K562 (cell line): ENCODE data around the gene OR2F1. TPM values are rescaled to one million over a fixed set of nuclear protein-coding genes. Genes with fewer than 3 reads are reported as not detected.

Experiments
- ATAC-seq: fragments of 200-7000 bp; cut with Tn5 transposase; 3 replicates; pipeline ENCODE4 v1.9.1; 2020; ENCODE audit warnings: moderate library complexity
- BruUV-seq: library from RNA; stranded (reverse); fragments of 400-500 nt; replicated peaks from 2 replicates; lab custom pipeline; 2021; lab: Mats Ljungman, UMichigan
- CTCF ChIA-PET: fragments of 300-600 bp; formaldehyde crosslinking; extraction: SDS; loops from one replicate; lab custom pipeline; 2021; ENCODE audit warnings: low intra/inter-chr PET ratio; lab: Yijun Ruan, JAX
- POLR2A ChIA-PET: fragments of 300-600, 350-650 bp; sonication (Branson Sonifier 250); formaldehyde crosslinking; extraction: SDS; loops from one replicate; lab custom pipeline; 2021; ENCODE audit warnings: antibody characterized with exemption, inconsistent platforms; lab: Yijun Ruan, JAX
- DNase-seq, 4 experiments: peaks; one replicate each; pipeline versions ENCODE4 v3.0.0 to v3.0.0-alpha.2; 2011 to 2018; ENCODE audit warnings: low spot score in 3 of 4, mixed read lengths in 3 of 4; ENCODE audit errors: extremely low read depth in 1 of 4
- FAIRE-seq: peaks from 2 replicates; lab custom pipeline; 2011; peaks lifted over from hg19 to GRCh38; lab: Jason Lieb, UNC
- H2AFZ ChIP-seq: 2 replicates; pipeline ENCODE4 v1.6.0; 2011; ENCODE audit warnings: low read depth, low read length, control low read depth, inconsistent platforms
- H3K27ac ChIP-seq: fragments of 200-600 bp; 3 replicates; pipeline ENCODE4 v1.8.0; 2011; ENCODE audit warnings: low read depth, mild to moderate bottlenecking, control low read depth, inconsistent platforms, low read length, moderate library complexity, mixed read lengths; ENCODE audit errors: extremely low read depth
- H3K27me3 ChIP-seq, 2 experiments: fragments of 300-600 bp in 1 of 2; 2 replicates in 1 of 2; 3 replicates in 1 of 2; pipeline versions ENCODE4 v1.6.0 to v1.8.0; 2011; ENCODE audit warnings: inconsistent platforms in 2 of 2, low read length in 2 of 2, mild to moderate bottlenecking in 1 of 2, mixed read lengths in 1 of 2, moderate library complexity in 1 of 2; ENCODE audit not compliant: control insufficient read depth in 2 of 2, insufficient read depth in 2 of 2
- H3K36me3 ChIP-seq: fragments of 300-600 bp; 3 replicates; pipeline ENCODE4 v1.8.0; 2011; ENCODE audit warnings: mild to moderate bottlenecking, low read length, inconsistent platforms; ENCODE audit not compliant: control insufficient read depth, insufficient read depth
- H3K4me1 ChIP-seq, 2 experiments: fragments of 200-600 bp in 1 of 2; replicated peaks in 1 of 2; 2 replicates in 1 of 2; 3 replicates in 1 of 2; pipeline versions ENCODE4 v1.5.1 to v1.8.0; 2011; ENCODE audit warnings: inconsistent platforms in 2 of 2, low read length in 2 of 2, mild to moderate bottlenecking in 1 of 2, mixed read lengths in 1 of 2, moderate library complexity in 1 of 2; ENCODE audit not compliant: control insufficient read depth in 2 of 2, insufficient read depth in 2 of 2
- H3K4me2 ChIP-seq: 2 replicates; pipeline ENCODE4 v1.6.1; 2011; ENCODE audit warnings: low read length, control low read depth, inconsistent platforms, mixed read lengths; ENCODE audit not compliant: insufficient read depth
- H3K4me3 ChIP-seq: fragments of 200-600 bp; sonication (generic), shearing (Covaris generic); 2 replicates; pipeline ENCODE4 v1.5.1; 2016; ENCODE audit warnings: control low read depth, inconsistent platforms
- H3K79me2 ChIP-seq: fragments of 200-600 bp; 3 replicates; pipeline ENCODE4 v1.8.0; 2011; ENCODE audit warnings: low read length, inconsistent platforms; ENCODE audit not compliant: control insufficient read depth, insufficient read depth
- H3K9ac ChIP-seq, 2 experiments: 2 replicates each; pipeline versions ENCODE4 v1.6.0 to v1.6.1; 2011; ENCODE audit warnings: low read depth in 2 of 2, low read length in 2 of 2, control low read depth in 1 of 2, inconsistent platforms in 1 of 2, mild to moderate bottlenecking in 1 of 2, mixed read lengths in 1 of 2; ENCODE audit not compliant: insufficient read depth in 1 of 2
- H3K9me1 ChIP-seq: one replicate; pipeline ENCODE4 v1.6.0; 2011; ENCODE audit warnings: inconsistent platforms, mild to moderate bottlenecking, low read length, moderate library complexity; ENCODE audit not compliant: control insufficient read depth, insufficient read depth
- H3K9me3 ChIP-seq: replicated peaks from 2 replicates; pipeline ENCODE4 v1.5.1; 2011; ENCODE audit warnings: low read depth, low read length, inconsistent platforms; ENCODE audit not compliant: control insufficient read depth, insufficient read depth
- H4K20me1 ChIP-seq: replicated peaks from 2 replicates; pipeline ENCODE4 v1.6.1; 2011; ENCODE audit warnings: low read length, inconsistent platforms, mixed read lengths; ENCODE audit not compliant: control insufficient read depth, insufficient read depth
- BRF2 ChIP-seq: IDR thresholded peaks from 3 replicates; pipeline ENCODE4 v1.6.1; 2011; ENCODE audit warnings: borderline replicate concordance, mild to moderate bottlenecking; ENCODE audit not compliant: insufficient read length, insufficient read depth
- DPF2 ChIP-seq: fragments of 450-650 bp; IDR thresholded peaks from 2 replicates; pipeline ENCODE4 v1.6.1; 2016
- GATA2 ChIP-seq: sonication (generic); formaldehyde crosslinking; IDR thresholded peaks from 2 replicates; pipeline ENCODE4 v1.4.0; 2020; ENCODE audit warnings: mild to moderate bottlenecking, missing genetic modification reagents
- ILF3 ChIP-seq: fragments of 450-650 bp; IDR thresholded peaks from 2 replicates; pipeline ENCODE4 v1.6.1; 2018; ENCODE audit warnings: antibody characterized with exemption, mild to moderate bottlenecking, moderate library complexity, borderline replicate concordance
- MIER1 ChIP-seq: fragments of 450-650 bp; IDR thresholded peaks from 2 replicates; pipeline ENCODE4 v1.6.1; 2016; ENCODE audit warnings: antibody characterized with exemption, mild to moderate bottlenecking, low read depth
- NBN ChIP-seq: fragments of 450-650 bp; IDR thresholded peaks from 2 replicates; pipeline ENCODE4 v1.6.1; 2016; ENCODE audit warnings: low read depth, mild to moderate bottlenecking
- PPARD ChIP-seq: fragments of 250-450 bp; sonication (Bioruptor Pico); IDR thresholded peaks from 2 replicates; pipeline ENCODE4 v1.8.0; 2022; ENCODE audit warnings: inconsistent platforms, mild to moderate bottlenecking, moderate library complexity
- PTRF ChIP-seq: fragments of 450-650 bp; IDR thresholded peaks from 2 replicates; pipeline ENCODE4 v1.6.1; 2016; ENCODE audit warnings: mild to moderate bottlenecking, missing genetic modification characterization, missing compliant biosample characterization
- PTTG1 ChIP-seq: fragments of 450-650 bp; IDR thresholded peaks from 2 replicates; pipeline ENCODE4 v1.6.1; 2016; ENCODE audit warnings: low read depth, mild to moderate bottlenecking, missing genetic modification characterization, missing compliant biosample characterization
- SAP30 ChIP-seq: fragments of 200-600 bp; sonication (generic); IDR thresholded peaks from 2 replicates; pipeline ENCODE4 v1.6.1; 2012; ENCODE audit warnings: borderline replicate concordance, low read depth, mild to moderate bottlenecking, moderate library complexity, low read length, control low read depth, inconsistent platforms; ENCODE audit not compliant: insufficient read depth, poor library complexity, severe bottlenecking
- SPI1 ChIP-seq: IDR thresholded peaks from 2 replicates; pipeline ENCODE4 v1.6.1; 2011; ENCODE audit warnings: low read depth, low read length, control low read depth, borderline replicate concordance
- SREBF1 ChIP-seq: fragments of 150-350 bp; IDR thresholded peaks from 2 replicates; pipeline ENCODE4 v1.6.1; 2014; ENCODE audit warnings: antibody characterized with exemption, low read depth, low read length, borderline replicate concordance
- TARDBP ChIP-seq: fragments of 450-650 bp; IDR thresholded peaks from 2 replicates; pipeline ENCODE4 v1.6.1; 2016
- ZFP91 ChIP-seq: sonication (generic); formaldehyde crosslinking; IDR thresholded peaks from 2 replicates; pipeline ENCODE4 v1.8.0; 2022; ENCODE audit warnings: mild to moderate bottlenecking, missing genetic modification reagents
- ZNF124 ChIP-seq: sonication (generic); formaldehyde crosslinking; IDR thresholded peaks from 2 replicates; pipeline ENCODE4 v1.8.1; 2022; ENCODE audit warnings: missing genetic modification reagents
- ZNF217 ChIP-seq: sonication (generic); formaldehyde crosslinking; IDR thresholded peaks from 2 replicates; pipeline ENCODE4 v1.8.0; 2022; ENCODE audit warnings: mild to moderate bottlenecking, missing genetic modification reagents
- ZNF77 ChIP-seq: fragments of 250-450 bp; sonication (Bioruptor Pico); IDR thresholded peaks from 2 replicates; pipeline ENCODE4 v1.5.0; 2020
- WGBS: fragments of 100-300 bp; shearing (Covaris generic); methylation state at CpG from one replicate; pipeline ENCODE4 v1.1.6; 2016; ENCODE audit warnings: low coverage, mixed read lengths; ENCODE audit not compliant: insufficient coverage; ENCODE audit errors: missing lambda C conversion rate; 5-methylcytosine and 5-hydroxymethylcytosine counted together
- in situ Hi-C: fragments of 300-500 bp; cut with MboI; formaldehyde crosslinking; loops from 4 replicates; pipeline ENCODE4 v1.15.0; 2018; ENCODE audit warnings: inconsistent platforms, mixed read lengths
- intact Hi-C: fragments of 100-400 bp; cut with micrococcal nuclease; formaldehyde crosslinking; loops from 2 replicates; pipeline ENCODE4 v1.14.2; 2022
- polyA plus RNA-seq, 8 experiments: library from polyadenylated mRNA; depleted of rRNA in 4 of 8; stranded (reverse) in 5 of 8; unstranded in 3 of 8; fragments of >200 nt; fragmentation: Nextera tagmentation in 2 of 8; fragmentation: Illumina TruSeq in 1 of 8; extraction: Ambion mirVana in 2 of 8; extraction: Trizol in 1 of 8; gene quantifications; 2 replicates each; pipeline versions ENCODE4 v1.2.1 to v1.2.3, GENCODE V29; 2011 to 2014; ENCODE audit warnings: inconsistent platforms in 1 of 8, missing spikeins in 1 of 8
- total RNA-seq, 7 experiments: library from RNA; depleted of rRNA in 6 of 7; stranded (reverse); fragments of >200 nt in 6 of 7; fragmentation: Illumina TruSeq in 2 of 7; extraction: Trizol in 2 of 7; gene quantifications; 2 replicates each; pipeline versions ENCODE4 v1.2.1 to v1.2.3, GENCODE V29; 2011 to 2021; ENCODE audit warnings: low replicate concordance in 1 of 7
- TF ChIP-seq, protein P1 (sequence below): fragments of 250-450 bp; sonication (Bioruptor Pico); IDR thresholded peaks from 2 replicates; pipeline ENCODE4 v1.5.0; 2020; ENCODE audit warnings: mild to moderate bottlenecking, borderline replicate concordance

OR2F1 gene
- total and polyA plus RNA-seq, 9 of the 15 experiments (the other 6 are each of a cell fraction or from before 2014, with no cell fraction given): not detected

GRCh38 chr7:143910473-143911248 is 44.0 kb upstream of the OR2F1 start:
- H3K4me2 ChIP-seq: no peak overlapping the region
- intact Hi-C loops (no loop called here), in situ Hi-C loops (no loop called here)
- no peaks in the 10 kb centered on the region for H3K79me2 ChIP-seq
- no peaks in the 10 kb centered on the region for H3K36me3 ChIP-seq
- no peaks in the 10 kb centered on the region for H3K4me1 ChIP-seq
- no peak for ATAC-seq
- no peak overlapping the region for H3K27ac ChIP-seq
- WGBS: 0% methylated on average over 3 of the region's 3 CpGs
- H3K4me3 ChIP-seq: no peak overlapping the region
- CTCF ChIA-PET: interaction anchor here (0.6 kb wide), 1 partner anchor 47 kb away, joined by 3 read pairs; no protein-coding TSS in a partner anchor
- H3K9me3 ChIP-seq: no peaks in the 10 kb centered on the region
- H3K27me3 ChIP-seq: peaks cover 8 to 20% of the 10 kb centered on the region in 2 experiments
- FAIRE-seq: no peak
- H4K20me1 ChIP-seq: no peaks in the 10 kb centered on the region
- DNase-seq: no peak
- no TSS peak for BruUV-seq
- POLR2A ChIA-PET: interaction anchor here (1.9 to 2.3 kb wide), 2 partner anchors 9 to 19 kb away, joined by 4 to 7 read pairs; partner anchors contain the start of gene TCAF1
- no peaks in the 10 kb centered on the region for H3K9me1 ChIP-seq
- H3K9ac ChIP-seq: no peak overlapping the region
- no peak overlapping the region for H2AFZ ChIP-seq
- TF ChIP-seq ILF3: no peak
- TF ChIP-seq, protein P1, sequence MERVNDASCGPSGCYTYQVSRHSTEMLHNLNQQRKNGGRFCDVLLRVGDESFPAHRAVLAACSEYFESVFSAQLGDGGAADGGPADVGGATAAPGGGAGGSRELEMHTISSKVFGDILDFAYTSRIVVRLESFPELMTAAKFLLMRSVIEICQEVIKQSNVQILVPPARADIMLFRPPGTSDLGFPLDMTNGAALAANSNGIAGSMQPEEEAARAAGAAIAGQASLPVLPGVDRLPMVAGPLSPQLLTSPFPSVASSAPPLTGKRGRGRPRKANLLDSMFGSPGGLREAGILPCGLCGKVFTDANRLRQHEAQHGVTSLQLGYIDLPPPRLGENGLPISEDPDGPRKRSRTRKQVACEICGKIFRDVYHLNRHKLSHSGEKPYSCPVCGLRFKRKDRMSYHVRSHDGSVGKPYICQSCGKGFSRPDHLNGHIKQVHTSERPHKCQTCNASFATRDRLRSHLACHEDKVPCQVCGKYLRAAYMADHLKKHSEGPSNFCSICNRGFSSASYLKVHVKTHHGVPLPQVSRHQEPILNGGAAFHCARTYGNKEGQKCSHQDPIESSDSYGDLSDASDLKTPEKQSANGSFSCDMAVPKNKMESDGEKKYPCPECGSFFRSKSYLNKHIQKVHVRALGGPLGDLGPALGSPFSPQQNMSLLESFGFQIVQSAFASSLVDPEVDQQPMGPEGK (CRISPR knock-in tag): no peak
- TF ChIP-seq NBN: no peak
- no peak for TF ChIP-seq ZNF124 (CRISPR knock-in tag)
- TF ChIP-seq BRF2: no peak
- no peak for TF ChIP-seq MIER1
- TF ChIP-seq SREBF1: no peak
- TF ChIP-seq ZNF217: no peak
- TF ChIP-seq ZNF77 (CRISPR knock-in tag): no peak
- no peak for TF ChIP-seq TARDBP
- no peak for TF ChIP-seq PTTG1
- TF ChIP-seq PPARD (CRISPR knock-in tag): no peak
- TF ChIP-seq PTRF (tag): no peak
- no peak for TF ChIP-seq DPF2
- TF ChIP-seq GATA2 (CRISPR knock-in tag): no peak
- no peak for TF ChIP-seq SPI1
- TF ChIP-seq SAP30: no peak
- no peak for TF ChIP-seq ZFP91 (CRISPR knock-in tag)
